Measurements from ENCODE around the gene FOXO1. TPM values are rescaled to one million over a fixed set of nuclear protein-coding genes. Genes with fewer than 3 reads are reported as not detected.

Gene FOXO1
- total RNA-seq, 1 donor from 2014 or later = 65.8 TPM

GRCh38 chr13:40629678-40630384 is 36.6 kb downstream of the FOXO1 start:
- peaks cover 18% of the 10 kb centered on the region for H3K36me3 Mint-ChIP-seq (ENCODE audit: low read depth, unreplicated experiment)
- no peak for DNase-seq (ENCODE audit: low spot score)
- no peaks in the 10 kb centered on the region for H3K9me3 Mint-ChIP-seq (ENCODE audit: unreplicated experiment)
- H3K4me3 Mint-ChIP-seq (ENCODE audit: unreplicated experiment) = no peak overlapping the region
- H3K27ac Mint-ChIP-seq (ENCODE audit: unreplicated experiment) = no peak overlapping the region
- no peak for TF ChIP-seq CTCF (IDR thresholded peaks at IDR 0.05; ENCODE audit: unreplicated experiment)
- no peaks in the 10 kb centered on the region for H3K27me3 Mint-ChIP-seq (ENCODE audit: unreplicated experiment)
- H3K4me1 Mint-ChIP-seq (ENCODE audit: unreplicated experiment) = peaks cover 21% of the 10 kb centered on the region

- H3K4me3 Mint-ChIP-seq (ENCODE audit: unreplicated experiment) = no peak overlapping the region
- no peak for DNase-seq (ENCODE audit: low spot score)
- H3K36me3 Mint-ChIP-seq (ENCODE audit: low read depth, unreplicated experiment) = peaks cover 18% of the 10 kb centered on the region
- H3K9me3 Mint-ChIP-seq (ENCODE audit: unreplicated experiment) = no peaks in the 10 kb centered on the region
- H3K27me3 Mint-ChIP-seq (ENCODE audit: unreplicated experiment) = no peaks in the 10 kb centered on the region
- no peak overlapping the region for H3K27ac Mint-ChIP-seq (ENCODE audit: unreplicated experiment)
- no peak for TF ChIP-seq CTCF (IDR thresholded peaks at IDR 0.05; ENCODE audit: unreplicated experiment)
- H3K4me1 Mint-ChIP-seq (ENCODE audit: unreplicated experiment) = peaks cover 32% of the 10 kb centered on the region
Observed at GRCh38 chr13:40626977-40627376, 39.5 kb downstream of the FOXO1 start.

GRCh38 chr13:40626561-40626960 is 39.9 kb downstream of the FOXO1 start:
- H3K4me3 Mint-ChIP-seq (ENCODE audit: unreplicated experiment) = no peak overlapping the region
- no peak for TF ChIP-seq CTCF (IDR thresholded peaks at IDR 0.05; ENCODE audit: unreplicated experiment)
- no peaks in the 10 kb centered on the region for H3K27me3 Mint-ChIP-seq (ENCODE audit: unreplicated experiment)
- H3K36me3 Mint-ChIP-seq (ENCODE audit: low read depth, unreplicated experiment) = peaks cover 16% of the 10 kb centered on the region
- no peak for DNase-seq (ENCODE audit: low spot score)
- H3K4me1 Mint-ChIP-seq (ENCODE audit: unreplicated experiment) = peaks cover 30% of the 10 kb centered on the region
- no peak overlapping the region for H3K27ac Mint-ChIP-seq (ENCODE audit: unreplicated experiment)
- H3K9me3 Mint-ChIP-seq (ENCODE audit: unreplicated experiment) = no peaks in the 10 kb centered on the region

GRCh38 chr13:40624986-40625385 is 41.5 kb downstream of the FOXO1 start:
- Mint-ChIP-seq H3K4me1 (ENCODE audit: unreplicated experiment) (peaks cover 25% of the 10 kb centered on the region), H3K27me3 (ENCODE audit: unreplicated experiment) (peaks cover 2% of the 10 kb centered on the region), H3K27ac (ENCODE audit: unreplicated experiment) (no peak overlapping the region), H3K36me3 (ENCODE audit: low read depth, unreplicated experiment) (peaks cover 12% of the 10 kb centered on the region), H3K4me3 (ENCODE audit: unreplicated experiment) (no peak overlapping the region), H3K9me3 (ENCODE audit: unreplicated experiment) (no peaks in the 10 kb centered on the region)
- no peak for DNase-seq (ENCODE audit: low spot score)
- no peak for TF ChIP-seq CTCF (IDR thresholded peaks at IDR 0.05; ENCODE audit: unreplicated experiment)

- H3K4me1 Mint-ChIP-seq (ENCODE audit: unreplicated experiment) = peaks cover 31% of the 10 kb centered on the region
- no peak for TF ChIP-seq CTCF (IDR thresholded peaks at IDR 0.05; ENCODE audit: unreplicated experiment)
- no peaks in the 10 kb centered on the region for H3K9me3 Mint-ChIP-seq (ENCODE audit: unreplicated experiment)
- peaks cover 6% of the 10 kb centered on the region for H3K27me3 Mint-ChIP-seq (ENCODE audit: unreplicated experiment)
- no peak overlapping the region for H3K4me3 Mint-ChIP-seq (ENCODE audit: unreplicated experiment)
- no peak overlapping the region for H3K27ac Mint-ChIP-seq (ENCODE audit: unreplicated experiment)
- H3K36me3 Mint-ChIP-seq (ENCODE audit: low read depth, unreplicated experiment) = peaks cover 18% of the 10 kb centered on the region
- no peak for DNase-seq (ENCODE audit: low spot score)
Observed at GRCh38 chr13:40624383-40624782, 42.1 kb downstream of the FOXO1 start.
